HG03342 (cell line): Measurements from ENCODE around the gene MTNR1A.
"Not testable (repeated sequence)": the region's sequence is repeated elsewhere in the genome, so short reads cannot be mapped to it uniquely, and the experiment has no call there.

Experiments
- ATAC-seq: cut with Tn5 transposase; IDR thresholded peaks from one replicate; pipeline ENCODE4 v1.9.1; 2021; ENCODE audit warnings: mild to moderate bottlenecking, moderate library complexity; ENCODE audit not compliant: unreplicated experiment

The MTNR1A gene

GRCh38 chr4:186563761-186564160, 8.4 kb upstream of the MTNR1A start:
- no peak for ATAC-seq

- no peak for ATAC-seq
Observed at GRCh38 chr4:186561748-186562147, 6.4 kb upstream of the MTNR1A start.

GRCh38 chr4:186560647-186561046, 5.3 kb upstream of the MTNR1A start:
- ATAC-seq = no peak

- no peak for ATAC-seq
Observed at GRCh38 chr4:186557486-186557885, 2.1 kb upstream of the MTNR1A start.

- ATAC-seq = no peak
Observed at GRCh38 chr4:186557061-186557460, 1.7 kb upstream of the MTNR1A start.

GRCh38 chr4:186554539-186554913, 841 bp downstream of the MTNR1A start:
- ATAC-seq = no peak

- ATAC-seq = no peak
Observed at GRCh38 chr4:186553717-186554116, 1.6 kb downstream of the MTNR1A start.

- no peak for ATAC-seq
Observed at GRCh38 chr4:186551849-186552248, 3.5 kb downstream of the MTNR1A start.

- no peak for ATAC-seq
Observed at GRCh38 chr4:186545436-186545835, 9.9 kb downstream of the MTNR1A start.

GRCh38 chr4:186543206-186543605, 12.2 kb downstream of the MTNR1A start:
- no peak for ATAC-seq

GRCh38 chr4:186541801-186542200, 13.6 kb downstream of the MTNR1A start:
- no peak for ATAC-seq

- ATAC-seq = no peak
Observed at GRCh38 chr4:186537843-186538521, 17.4 kb downstream of the MTNR1A start.

- ATAC-seq = no peak
Observed at GRCh38 chr4:186536285-186536684, 19.1 kb downstream of the MTNR1A start.

GRCh38 chr4:186534056-186534455, 21.3 kb downstream of the MTNR1A start:
- no peak for ATAC-seq

- not testable (repeated sequence) for ATAC-seq
Observed at GRCh38 chr4:186523927-186524326, 31.4 kb downstream of the MTNR1A start.

- no peak for ATAC-seq
Observed at GRCh38 chr4:186516287-186516686, 39.1 kb downstream of the MTNR1A start.

GRCh38 chr4:186514271-186514950, 41.0 kb downstream of the MTNR1A start:
- no peak for ATAC-seq

- not testable (repeated sequence) for ATAC-seq
Observed at GRCh38 chr4:186504771-186505170, 50.6 kb downstream of the MTNR1A start.

- no peak for ATAC-seq
Observed at GRCh38 chr4:186502231-186502630, 53.1 kb downstream of the MTNR1A start.

GRCh38 chr4:186501554-186501953, 53.8 kb downstream of the MTNR1A start:
- ATAC-seq = no peak

- ATAC-seq = no peak
Observed at GRCh38 chr4:186500721-186501304, 54.6 kb downstream of the MTNR1A start.

GRCh38 chr4:186499467-186499866, 55.9 kb downstream of the MTNR1A start:
- ATAC-seq = no peak
